Measurements from ENCODE around the gene IL36B. TPM values are rescaled to one million over a fixed set of nuclear protein-coding genes. Genes with fewer than 3 reads are reported as not detected.

Gene IL36B
- total and polyA plus RNA-seq, 8 donors = not detected

GRCh38 chr2:113024764-113025163, 27.9 kb downstream of the IL36B start:
- no peaks in the 10 kb centered on the region for H3K36me3 ChIP-seq
- no peaks in the 10 kb centered on the region for H3K4me1 ChIP-seq
- H3K9me3 ChIP-seq = no peaks in the 10 kb centered on the region
- peaks cover 0 to 24% (median 0%) of the 10 kb centered on the region in 3 donors for H3K27me3 ChIP-seq
- H3K27ac ChIP-seq = no peak overlapping the region
- DNase-seq = no peak
- H3K4me3 ChIP-seq = no peak overlapping the region
- intact Hi-C loops (cut with DNase I; ENCODE audit: low total_unique reads) = no loop called here
- 91 to 97% (median 97%) methylated on average over 2 of the region's 2 CpGs for WGBS, 5 donors
- no peak for TF ChIP-seq POLR2A (IDR thresholded peaks at IDR 0.05)
- no peak for TF ChIP-seq POLR2AphosphoS5 (IDR thresholded peaks at IDR 0.05)
- TF ChIP-seq EP300 (IDR thresholded peaks at IDR 0.05) = no peak
- TF ChIP-seq CTCF (IDR thresholded peaks at IDR 0.05) = no peak

GRCh38 chr2:113021312-113021711, 31.4 kb downstream of the IL36B start:
- no peaks in the 10 kb centered on the region for H3K36me3 ChIP-seq
- no peak overlapping the region for H3K4me3 ChIP-seq
- H3K9me3 ChIP-seq = no peaks in the 10 kb centered on the region
- 52 to 78% (median 62%) methylated on average over 4 of the region's 4 CpGs for WGBS, 5 donors
- H3K27me3 ChIP-seq = peaks cover 0 to 6% (median 0%) of the 10 kb centered on the region in 3 donors
- no peak for TF ChIP-seq POLR2A (IDR thresholded peaks at IDR 0.05)
- TF ChIP-seq CTCF (IDR thresholded peaks at IDR 0.05) = no peak
- TF ChIP-seq POLR2AphosphoS5 (IDR thresholded peaks at IDR 0.05) = no peak
- TF ChIP-seq EP300 (IDR thresholded peaks at IDR 0.05) = no peak
- intact Hi-C loops (cut with DNase I; ENCODE audit: low total_unique reads) = no loop called here
- H3K27ac ChIP-seq = no peak overlapping the region
- DNase-seq = no peak
- no peaks in the 10 kb centered on the region for H3K4me1 ChIP-seq

GRCh38 chr2:113018509-113018908, 34.2 kb downstream of the IL36B start:
- H3K36me3 ChIP-seq = no peaks in the 10 kb centered on the region
- intact Hi-C loops (cut with DNase I; ENCODE audit: low total_unique reads) = no loop called here
- no peak for DNase-seq
- no peak overlapping the region for H3K27ac ChIP-seq
- TF ChIP-seq CTCF (IDR thresholded peaks at IDR 0.05) (no peak), EP300 (IDR thresholded peaks at IDR 0.05) (no peak), POLR2A (IDR thresholded peaks at IDR 0.05) (no peak), POLR2AphosphoS5 (IDR thresholded peaks at IDR 0.05) (no peak)
- WGBS, 5 donors = 71 to 89% (median 76%) methylated on average over 3 of the region's 3 CpGs
- H3K4me3 ChIP-seq = no peak overlapping the region
- H3K27me3 ChIP-seq = no peaks in the 10 kb centered on the region
- H3K9me3 ChIP-seq = no peaks in the 10 kb centered on the region
- no peaks in the 10 kb centered on the region for H3K4me1 ChIP-seq

GRCh38 chr2:113015655-113016054, 37.0 kb downstream of the IL36B start:
- no peak for TF ChIP-seq EP300 (IDR thresholded peaks at IDR 0.05)
- no peak for TF ChIP-seq POLR2A (IDR thresholded peaks at IDR 0.05)
- TF ChIP-seq CTCF (IDR thresholded peaks at IDR 0.05) = no peak
- TF ChIP-seq POLR2AphosphoS5 (IDR thresholded peaks at IDR 0.05) = no peak
- 83 to 96% (median 95%) methylated on average over 2 of the region's 2 CpGs for WGBS, 5 donors
- H3K9me3 ChIP-seq = no peaks in the 10 kb centered on the region
- intact Hi-C loops (cut with DNase I; ENCODE audit: low total_unique reads) = no loop called here
- no peaks in the 10 kb centered on the region for H3K27me3 ChIP-seq
- no peaks in the 10 kb centered on the region for H3K36me3 ChIP-seq
- H3K27ac ChIP-seq = no peak overlapping the region
- H3K4me1 ChIP-seq = no peaks in the 10 kb centered on the region
- DNase-seq = no peak
- H3K4me3 ChIP-seq = no peak overlapping the region
